Prostate gland (tissue), 2 donors: ENCODE data around the gene NFIC. TPM values are rescaled to one million over a fixed set of nuclear protein-coding genes. Genes with fewer than 3 reads are reported as not detected.
"Not testable (repeated sequence)": the region's sequence is repeated elsewhere in the genome, so short reads cannot be mapped to it uniquely, and the experiment has no call there.

Experiments
- DNase-seq: peaks from one replicate; pipeline ENCODE4 v3.0.0-alpha.2; 2019; ENCODE audit warnings: low spot score
- H3K27ac ChIP-seq, 2 donors: fragments of 200-600 bp; sonication (generic); 2 replicates each; pipeline ENCODE4 v1.5.1; 2017 to 2019
- H3K27me3 ChIP-seq: fragments of 200-600 bp; sonication (generic); replicated peaks from 2 replicates; pipeline ENCODE4 v1.5.1; 2019; ENCODE audit not compliant: insufficient read depth
- H3K36me3 ChIP-seq, 2 donors: fragments of 200-600 bp; sonication (generic); 1 replicate in 1 of 2; 2 replicates in 1 of 2; pipeline versions ENCODE4 v1.5.1 to v1.8.1; 2017 to 2019
- H3K4me1 ChIP-seq: fragments of 200-600 bp; sonication (generic); replicated peaks from 2 replicates; pipeline ENCODE4 v1.5.1; 2019
- H3K4me3 ChIP-seq, 2 donors: fragments of 200-600 bp; sonication (generic); 2 replicates each; pipeline ENCODE4 v1.5.1; 2017 to 2019
- H3K9me3 ChIP-seq: fragments of 200-600 bp; sonication (generic); 2 replicates; pipeline ENCODE4 v1.5.1; 2017
- CTCF ChIP-seq, 4 experiments: fragments of 200-600 bp in 2 of 4; fragments of 450-650 bp in 2 of 4; sonication (generic) in 2 of 4; IDR thresholded peaks; 1 replicate in 3 of 4; 2 replicates in 1 of 4; pipeline ENCODE4 v1.5.1; 2016 to 2019; ENCODE audit warnings: antibody characterized with exemption in 4 of 4, mild to moderate bottlenecking in 2 of 4, moderate library complexity in 2 of 4
- POLR2A ChIP-seq: fragments of 450-650 bp; IDR thresholded peaks from one replicate; pipeline ENCODE4 v1.6.1; 2016; ENCODE audit warnings: antibody characterized with exemption, mild to moderate bottlenecking
- POLR2AphosphoS5 ChIP-seq: sonication (generic); formaldehyde crosslinking; IDR thresholded peaks from one replicate; pipeline ENCODE4 v1.6.1; 2017; ENCODE audit warnings: antibody characterized with exemption
- WGBS: methylation state at CpG from one replicate; pipeline ENCODE4 v1.1.5; 2018; 5-methylcytosine and 5-hydroxymethylcytosine counted together
- intact Hi-C: fragments of 100-400 bp; cut with DNase I; formaldehyde crosslinking; loops from one replicate; pipeline ENCODE4 v1.14.2; 2022
- total RNA-seq, 2 donors: library from RNA; depleted of rRNA; stranded (reverse); fragments of >200 nt; gene quantifications; one replicate each; pipeline ENCODE4 v1.1.0, GENCODE V29; 2016

Gene NFIC
- total RNA-seq, 2 donors from 2014 or later = 160 to 168 TPM

DNA sequence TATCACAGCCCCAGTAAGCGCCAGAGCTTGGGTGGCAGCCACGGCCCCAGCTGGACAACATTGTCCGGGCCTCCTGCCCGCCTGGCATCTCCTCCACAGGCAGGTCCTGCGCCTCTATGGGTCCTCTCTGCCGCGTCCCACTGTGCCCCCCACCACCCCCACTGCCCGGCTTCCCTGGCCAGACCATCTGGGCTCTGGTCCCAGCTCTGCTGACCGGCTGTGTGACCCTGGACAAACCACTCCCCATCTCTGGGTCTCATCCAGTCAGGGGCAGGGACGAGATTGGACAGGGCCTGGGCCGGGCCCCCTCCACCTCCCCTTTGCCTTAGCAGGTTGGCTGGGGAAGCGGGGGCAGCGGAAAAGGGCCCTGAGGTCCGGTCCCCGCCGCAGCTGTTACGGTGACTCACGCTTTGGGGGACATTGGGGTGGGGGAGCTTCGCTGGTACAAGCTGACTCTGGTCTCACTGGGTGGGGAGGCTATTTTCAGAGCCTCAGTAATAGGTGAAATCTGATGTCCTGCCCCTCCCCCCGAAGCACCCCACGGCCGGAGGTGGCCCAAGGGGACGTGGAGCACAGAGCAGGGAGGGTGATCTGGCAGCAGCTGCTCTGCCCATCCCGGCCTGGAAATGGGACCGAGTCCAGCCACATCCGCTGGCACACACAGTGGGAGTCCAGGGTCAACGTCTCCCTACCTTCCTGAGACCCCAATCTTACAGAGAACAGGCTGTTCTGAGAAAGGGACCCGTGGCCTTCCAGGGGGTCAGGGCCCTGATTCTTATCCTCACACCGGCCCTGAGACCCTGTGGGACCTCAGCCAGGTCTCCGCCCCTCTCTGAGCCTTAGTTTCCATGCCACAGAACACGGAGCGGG is 9.1 kb downstream of the NFIC start:
- no peak for DNase-seq
- 30% methylated on average over 27 of the region's 32 CpGs for WGBS
- H3K36me3 ChIP-seq = no peaks in the 10 kb centered on the region
- no peaks in the 10 kb centered on the region for H3K9me3 ChIP-seq
- no peaks in the 10 kb centered on the region for H3K27me3 ChIP-seq
- peaks cover 14% of the 10 kb centered on the region for H3K4me1 ChIP-seq
- intact Hi-C loops = no loop called here
- peak overlapping the region; percentile 83 to 100 for H3K27ac ChIP-seq
- peak overlapping the region in 1 of 2 donors; percentile 12 for H3K4me3 ChIP-seq
- TF ChIP-seq POLR2AphosphoS5 (peak; percentile 27), POLR2A (no peak)

- H3K4me3 ChIP-seq, H3K27me3 ChIP-seq, H3K36me3 ChIP-seq, H3K9me3 ChIP-seq, intact Hi-C loops, DNase-seq: not testable (repeated sequence)
- 67% methylated on average over 12 of the region's 12 CpGs for WGBS
- Histone ChIP-seq H3K27ac (peak overlapping the region; percentile 83 to 100), H3K4me1 (peaks cover 14% of the 10 kb centered on the region)
Observed at GRCh38 chr19:3376091-3376455, 9.7 kb downstream of the NFIC start.

GRCh38 chr19:3378352-3379150 is 12.2 kb downstream of the NFIC start:
- no peak for TF ChIP-seq POLR2A
- no peak for TF ChIP-seq POLR2AphosphoS5
- TF ChIP-seq CTCF (IDR thresholded peaks at IDR 0.05) = no peak
- 70% methylated on average over 11 of the region's 11 CpGs for WGBS
- H3K4me1 ChIP-seq = peaks cover 14% of the 10 kb centered on the region

DNA sequence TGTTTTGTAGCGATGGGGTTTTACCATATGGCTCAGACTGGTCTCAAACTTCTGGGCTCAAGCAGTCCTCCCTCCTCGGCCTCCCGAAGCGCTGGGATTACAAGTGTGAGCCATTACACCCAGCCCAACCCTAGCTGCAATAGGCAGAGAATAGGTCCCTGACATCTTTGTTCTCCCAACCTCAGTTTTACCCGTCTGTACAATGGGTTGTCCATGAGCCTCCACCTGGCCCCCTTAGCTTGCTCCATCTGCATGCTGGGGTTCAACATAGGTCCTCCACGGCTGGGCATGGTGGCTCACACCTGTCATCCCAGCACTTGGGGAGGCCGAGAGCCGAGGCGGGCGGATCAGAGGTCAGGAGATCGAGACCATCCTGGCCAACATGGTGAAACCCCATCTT is 14.4 kb downstream of the NFIC start:
- TF ChIP-seq POLR2AphosphoS5 = no peak
- no peak for TF ChIP-seq CTCF (IDR thresholded peaks at IDR 0.05)
- TF ChIP-seq POLR2A = no peak
- Histone ChIP-seq H3K27me3 (no peaks in the 10 kb centered on the region), H3K4me1 (peaks cover 6% of the 10 kb centered on the region), H3K9me3 (no peaks in the 10 kb centered on the region), H3K4me3 (no peak overlapping the region), H3K27ac (no peak overlapping the region), H3K36me3 (no peaks in the 10 kb centered on the region)
- no peak for DNase-seq
- WGBS = 97% methylated on average over 11 of the region's 11 CpGs
- intact Hi-C loops = no loop called here

More at GRCh38 chr19:3378352-3379150, 12.2 kb downstream of the NFIC start:
- H3K27me3 ChIP-seq = no peaks in the 10 kb centered on the region
- H3K27ac ChIP-seq = peak overlapping the region; percentile 30
- no peak for DNase-seq
- intact Hi-C loops = no loop called here
- no peak overlapping the region for H3K4me3 ChIP-seq
- H3K9me3 ChIP-seq = no peaks in the 10 kb centered on the region
- H3K36me3 ChIP-seq = no peaks in the 10 kb centered on the region

DNA sequence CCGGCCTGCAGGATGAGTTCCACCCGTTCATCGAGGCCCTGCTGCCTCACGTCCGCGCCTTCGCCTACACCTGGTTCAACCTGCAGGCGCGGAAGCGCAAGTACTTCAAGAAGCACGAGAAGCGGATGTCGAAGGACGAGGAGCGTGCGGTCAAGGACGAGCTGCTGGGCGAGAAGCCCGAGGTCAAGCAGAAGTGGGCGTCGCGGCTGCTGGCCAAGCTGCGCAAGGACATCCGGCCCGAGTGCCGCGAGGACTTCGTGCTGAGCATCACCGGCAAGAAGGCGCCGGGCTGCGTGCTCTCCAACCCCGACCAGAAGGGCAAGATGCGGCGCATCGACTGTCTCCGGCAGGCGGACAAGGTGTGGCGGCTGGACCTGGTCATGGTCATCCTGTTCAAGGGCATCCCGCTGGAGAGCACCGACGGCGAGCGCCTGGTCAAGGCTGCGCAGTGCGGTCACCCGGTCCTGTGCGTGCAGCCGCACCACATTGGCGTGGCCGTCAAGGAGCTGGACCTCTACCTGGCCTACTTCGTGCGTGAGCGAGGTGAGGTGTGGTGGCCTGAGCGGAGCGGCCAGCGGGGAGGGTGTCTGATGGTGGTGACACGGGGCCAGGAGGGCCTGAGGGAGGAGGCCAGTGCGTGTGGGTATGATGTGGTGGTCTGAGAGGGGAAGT is 15.5 kb downstream of the NFIC start:
- H3K27me3 ChIP-seq = no peaks in the 10 kb centered on the region
- TF ChIP-seq POLR2A = no peak
- TF ChIP-seq CTCF (IDR thresholded peaks at IDR 0.05) = no peak
- TF ChIP-seq POLR2AphosphoS5 = no peak
- 90% methylated on average over 57 of the region's 59 CpGs for WGBS
- H3K27ac ChIP-seq = peak overlapping the region; percentile 38 to 74
- no peak for DNase-seq
- H3K4me1 ChIP-seq = peaks cover 10% of the 10 kb centered on the region
- H3K9me3 ChIP-seq = no peaks in the 10 kb centered on the region
- H3K36me3 ChIP-seq = no peaks in the 10 kb centered on the region
- no peak overlapping the region for H3K4me3 ChIP-seq
- intact Hi-C loops = no loop called here
